Eye (tissue), 1 donor: ENCODE data around the gene HTATIP2.
"Not testable (repeated sequence)": the region's sequence is repeated elsewhere in the genome, so short reads cannot be mapped to it uniquely, and the experiment has no call there.

Experiments used
- DNase-seq: peaks from one replicate; pipeline ENCODE4 v3.0.0-alpha.2; 2015

Gene HTATIP2

GRCh38 chr11:20372081-20372626 lies 8.6 kb downstream of the HTATIP2 start:
- no peak for DNase-seq

- peak; percentile 87 for DNase-seq
Measured at GRCh38 chr11:20373147-20373546, 9.6 kb downstream of the HTATIP2 start.

DNA sequence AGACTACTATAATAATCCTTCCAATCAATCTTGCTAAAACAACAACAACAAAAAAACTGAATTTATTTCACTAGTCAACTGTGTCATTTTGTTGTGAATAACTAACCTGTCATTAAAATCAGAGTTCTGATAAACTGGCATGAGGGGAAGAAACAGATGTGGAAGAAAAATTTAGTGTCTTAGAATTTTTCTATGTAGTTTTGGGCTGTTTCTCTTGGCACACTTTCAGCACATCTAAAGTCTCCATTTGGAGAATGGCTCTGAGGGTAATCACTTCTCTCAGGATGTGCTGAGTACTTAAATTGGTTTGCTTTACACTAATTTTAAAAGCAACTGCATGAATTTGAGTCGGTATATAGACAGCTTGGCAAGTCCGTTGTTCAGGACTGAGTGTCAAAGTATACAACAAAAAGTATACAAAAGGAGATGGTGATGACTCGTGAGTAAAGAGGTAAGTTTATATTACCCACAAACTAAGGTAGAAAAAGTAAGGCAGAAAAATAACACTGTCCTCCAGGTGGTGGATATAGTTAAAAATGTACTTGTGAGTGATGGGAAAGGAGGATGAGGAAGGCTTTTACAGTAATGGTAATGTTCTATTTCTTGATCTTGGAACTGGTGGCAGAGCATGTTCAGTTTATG lies 10.2 kb downstream of the HTATIP2 start:
- no peak for DNase-seq

DNA sequence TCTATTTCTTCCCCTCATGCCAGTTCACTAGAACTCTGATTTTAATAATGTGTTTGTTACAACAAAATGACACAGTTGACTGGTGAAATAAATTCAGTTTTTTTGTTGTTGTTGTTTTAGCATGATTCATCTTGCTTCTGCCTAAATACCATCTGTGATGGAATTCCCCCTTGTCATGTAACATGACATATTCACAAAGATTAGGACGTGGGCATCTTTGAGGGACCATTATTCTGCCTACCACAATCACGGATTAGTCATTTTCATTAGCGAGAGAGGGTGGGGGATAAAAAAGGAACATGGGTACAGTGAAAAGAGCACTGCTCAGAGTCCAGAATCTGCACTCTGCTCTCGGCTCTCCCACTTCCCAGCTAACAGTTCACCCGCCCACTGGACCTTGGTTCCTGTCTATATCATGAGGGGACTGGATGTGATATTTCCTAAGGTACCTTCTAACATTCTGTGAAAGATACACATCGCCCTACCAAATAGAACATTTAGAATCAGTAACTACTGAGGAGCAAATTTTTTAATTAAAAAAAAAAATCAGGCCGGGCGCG lies 11.3 kb downstream of the HTATIP2 start:
- DNase-seq = no peak

- no peak for DNase-seq
Measured at GRCh38 chr11:20376162-20376730, 12.7 kb downstream of the HTATIP2 start.

- DNase-seq = not testable (repeated sequence)
Measured at GRCh38 chr11:20385996-20386395, 22.5 kb downstream of the HTATIP2 start.

DNA sequence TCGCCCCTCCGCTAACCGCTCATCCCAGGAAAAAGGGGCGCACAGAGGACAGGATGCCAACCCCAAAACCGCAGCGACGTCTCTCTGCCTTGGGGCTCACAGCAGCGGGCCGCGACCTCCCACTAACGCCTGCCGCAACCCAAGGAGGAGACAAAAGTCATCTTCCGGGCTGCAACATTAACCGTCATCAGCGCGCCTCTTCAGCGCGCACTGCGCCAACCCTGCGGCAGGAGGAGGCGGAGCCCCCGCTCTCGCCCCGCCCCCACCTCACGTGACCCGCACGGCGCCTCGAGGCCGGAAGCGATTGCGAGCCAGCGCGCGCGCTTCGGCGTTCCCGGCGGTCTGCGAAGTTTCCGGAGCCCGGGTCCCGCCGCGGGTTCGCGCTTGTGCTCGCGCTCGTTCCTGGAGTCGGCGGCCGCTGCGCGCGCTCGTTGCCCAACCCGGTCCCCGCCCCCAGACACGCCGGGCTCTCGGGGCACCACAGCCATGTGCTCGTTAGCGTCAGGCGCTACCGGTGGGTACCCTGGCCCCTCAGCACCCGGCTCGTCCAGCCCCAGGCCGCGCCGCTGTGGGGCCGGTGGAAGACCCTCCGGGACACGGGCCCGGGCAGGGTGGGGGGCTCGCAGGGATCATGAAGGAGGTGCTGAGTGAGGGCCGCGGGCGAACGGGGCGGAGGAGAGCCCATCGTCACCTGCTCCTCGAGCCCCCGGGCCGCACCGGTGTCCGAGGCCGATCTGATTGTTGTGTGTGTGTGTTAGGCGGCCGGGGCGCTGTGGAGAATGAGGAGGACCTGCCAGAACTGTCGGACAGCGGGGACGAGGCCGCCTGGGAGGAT lies 24.0 kb downstream of the HTATIP2 start, which contains the start of gene PRMT3:
Gene PRMT3, plus strand, starts transcription at position 456 of the 835 bp plus-strand sequence. Its CDS starts 31 bp downstream, at position 487.
- peak; percentile 97 for DNase-seq

DNA sequence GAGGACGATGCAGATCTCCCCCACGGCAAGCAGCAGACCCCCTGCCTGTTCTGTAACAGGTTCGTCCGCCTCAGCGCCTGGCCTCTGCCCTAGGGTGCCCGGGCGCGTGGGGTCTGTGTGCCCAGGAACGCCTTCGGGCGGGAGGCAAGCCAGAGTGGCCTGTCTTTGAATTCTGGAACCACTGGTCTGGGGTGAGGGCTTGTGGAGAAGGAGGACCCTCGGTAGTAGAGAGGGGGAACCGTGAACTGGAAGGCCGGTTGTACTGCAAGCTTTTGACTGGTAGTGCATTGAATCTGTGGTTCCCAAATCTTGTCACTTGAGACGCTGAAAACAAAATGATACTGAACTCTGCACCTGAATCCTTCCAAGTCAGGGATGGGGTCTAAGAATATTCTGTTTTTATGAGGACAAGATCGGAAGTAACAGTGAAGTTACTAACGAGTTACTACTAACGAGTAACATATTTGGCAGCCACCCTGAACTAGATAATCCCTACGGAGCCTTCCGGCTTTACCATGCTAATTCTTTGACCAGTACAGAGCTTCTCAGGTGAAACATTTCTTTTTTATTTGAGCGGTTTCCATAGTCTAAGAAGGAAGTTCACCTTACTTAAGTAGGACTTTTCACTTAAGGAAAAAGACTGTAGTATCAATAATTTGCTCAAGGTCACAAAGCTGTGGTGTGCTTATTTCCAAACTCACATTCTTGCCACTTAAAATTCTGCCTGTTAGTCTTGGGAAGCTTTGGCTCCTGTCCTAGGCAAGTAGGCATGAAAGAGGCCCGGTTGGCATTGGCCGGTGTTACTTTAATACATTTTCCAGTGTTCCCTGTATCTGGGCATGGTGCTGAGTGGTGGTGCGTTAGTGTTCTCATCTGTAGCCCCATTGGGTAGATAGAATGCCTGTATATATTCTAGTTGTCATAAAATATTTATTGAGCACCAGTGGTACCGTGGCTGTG lies 24.9 kb downstream of the HTATIP2 start:
- DNase-seq = no peak

DNA sequence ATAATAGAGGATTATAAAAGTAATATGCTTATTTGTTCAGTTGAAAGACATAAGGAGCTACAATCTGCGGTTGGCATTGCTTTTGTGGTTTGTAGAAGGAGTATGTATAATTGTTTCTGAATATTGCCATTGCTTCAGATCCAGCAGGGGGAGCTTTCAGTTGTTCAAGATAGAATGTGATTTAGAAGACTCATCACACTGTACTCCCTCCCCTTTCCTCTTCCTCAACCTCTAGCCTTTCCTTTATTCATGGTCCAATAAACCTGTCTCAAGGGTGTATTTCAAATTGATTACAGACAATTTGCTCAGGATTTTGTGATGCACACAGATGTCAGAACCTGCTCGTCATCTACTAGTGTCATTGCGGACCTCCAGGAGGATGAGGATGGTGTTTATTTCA lies 33.8 kb downstream of the HTATIP2 start:
- DNase-seq = peak; percentile 92

DNA sequence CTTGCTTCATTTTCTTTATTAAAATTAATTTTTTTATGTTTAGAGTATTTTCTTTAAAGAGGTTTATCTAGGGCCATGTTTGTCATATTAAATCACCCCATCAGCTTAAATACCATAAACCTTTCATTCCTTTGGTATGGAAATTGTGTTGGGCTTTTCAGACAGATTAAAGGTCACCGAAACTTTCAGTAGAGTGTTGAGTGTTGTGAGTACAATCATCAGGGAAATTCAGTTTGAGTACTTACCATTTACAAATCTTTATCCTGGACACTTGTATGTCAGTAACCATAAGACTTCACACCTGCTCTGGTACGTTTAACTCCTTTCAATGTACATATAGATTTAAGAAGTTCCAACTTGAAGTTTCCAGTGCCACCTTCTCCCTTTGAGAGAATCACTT lies 36.0 kb downstream of the HTATIP2 start:
- DNase-seq = no peak

GRCh38 chr11:20403059-20403458 lies 39.5 kb downstream of the HTATIP2 start:
- no peak for DNase-seq

DNA sequence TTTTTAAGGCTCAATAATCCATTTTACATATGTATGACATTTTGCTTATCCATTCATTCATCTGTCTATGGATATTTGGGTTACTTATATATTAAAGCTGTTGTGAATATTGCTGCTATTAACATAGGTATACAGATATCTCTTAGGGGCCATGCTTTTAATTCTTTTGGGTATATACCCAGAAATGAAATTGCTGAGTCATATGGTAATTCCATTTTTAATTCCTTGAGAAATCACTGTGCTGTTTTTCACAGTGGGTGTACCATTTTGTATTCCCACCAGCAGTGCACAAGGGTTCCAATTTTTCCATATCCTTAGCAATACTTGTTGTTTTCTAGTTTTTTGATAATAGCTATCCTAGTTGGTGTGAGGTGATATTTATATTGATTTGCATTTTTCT lies 43.0 kb downstream of the HTATIP2 start:
- no peak for DNase-seq

DNA sequence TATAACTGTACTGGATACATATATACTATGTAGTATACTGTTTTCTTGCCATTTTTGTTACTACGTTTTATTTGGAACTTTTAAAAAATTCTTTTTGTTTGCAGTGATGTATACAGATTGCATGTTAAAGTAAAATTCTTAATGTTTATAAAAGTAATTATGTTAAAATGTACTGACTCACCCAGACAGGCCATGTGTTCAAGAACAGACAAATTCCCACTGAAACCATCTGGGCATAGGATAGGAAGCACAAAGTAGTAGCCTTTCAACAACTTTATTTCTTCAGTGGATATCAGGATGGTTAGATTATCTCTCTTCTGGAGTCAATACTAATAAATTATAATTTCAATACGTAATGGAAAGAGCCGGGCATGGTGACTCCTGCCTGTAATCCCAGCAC lies 43.8 kb downstream of the HTATIP2 start:
- no peak for DNase-seq

GRCh38 chr11:20415432-20415831 lies 51.9 kb downstream of the HTATIP2 start:
- DNase-seq = no peak

DNA sequence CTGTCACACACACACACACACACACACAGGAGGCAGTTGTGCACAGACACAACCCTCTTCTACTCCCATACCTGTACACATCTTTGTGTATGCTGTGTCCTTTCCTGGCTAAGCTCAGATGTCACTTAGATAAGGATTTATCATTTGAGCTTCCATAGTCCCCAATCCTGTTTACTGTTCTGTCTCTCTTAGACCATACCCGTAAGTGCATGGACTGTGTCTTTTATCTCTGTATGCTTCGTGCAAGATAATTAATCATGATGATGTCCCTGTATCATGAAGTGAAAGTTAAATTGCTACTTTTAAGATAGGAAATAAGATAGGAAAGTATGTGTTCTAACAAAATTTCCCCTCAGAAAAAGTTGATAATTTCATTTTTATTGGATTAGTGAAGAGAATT lies 54.3 kb downstream of the HTATIP2 start:
- no peak for DNase-seq

DNA sequence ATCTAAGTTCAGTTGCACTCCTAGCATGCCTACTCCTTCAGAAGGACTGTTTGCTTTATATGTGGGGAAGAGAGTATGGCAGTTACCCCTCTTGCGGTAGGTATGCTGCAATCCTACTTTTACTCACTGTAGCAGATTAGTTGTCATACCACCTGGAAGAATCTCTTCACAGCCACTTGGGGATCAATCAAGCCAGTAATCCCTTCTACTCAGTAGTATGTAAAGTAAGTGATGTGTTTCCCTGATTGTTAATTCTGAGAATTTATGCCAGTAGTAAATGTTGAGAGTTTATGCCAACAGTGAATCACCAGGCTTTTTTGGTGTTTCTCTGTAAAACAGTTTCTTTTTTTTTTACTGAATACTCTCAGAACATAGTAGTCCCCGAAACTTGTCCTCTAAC lies 58.4 kb downstream of the HTATIP2 start:
- DNase-seq = no peak

- DNase-seq = no peak
Measured at GRCh38 chr11:20429216-20429615, 65.7 kb downstream of the HTATIP2 start.
